ENCODE measurements around the gene LRCH3.

Gene LRCH3

DNA sequence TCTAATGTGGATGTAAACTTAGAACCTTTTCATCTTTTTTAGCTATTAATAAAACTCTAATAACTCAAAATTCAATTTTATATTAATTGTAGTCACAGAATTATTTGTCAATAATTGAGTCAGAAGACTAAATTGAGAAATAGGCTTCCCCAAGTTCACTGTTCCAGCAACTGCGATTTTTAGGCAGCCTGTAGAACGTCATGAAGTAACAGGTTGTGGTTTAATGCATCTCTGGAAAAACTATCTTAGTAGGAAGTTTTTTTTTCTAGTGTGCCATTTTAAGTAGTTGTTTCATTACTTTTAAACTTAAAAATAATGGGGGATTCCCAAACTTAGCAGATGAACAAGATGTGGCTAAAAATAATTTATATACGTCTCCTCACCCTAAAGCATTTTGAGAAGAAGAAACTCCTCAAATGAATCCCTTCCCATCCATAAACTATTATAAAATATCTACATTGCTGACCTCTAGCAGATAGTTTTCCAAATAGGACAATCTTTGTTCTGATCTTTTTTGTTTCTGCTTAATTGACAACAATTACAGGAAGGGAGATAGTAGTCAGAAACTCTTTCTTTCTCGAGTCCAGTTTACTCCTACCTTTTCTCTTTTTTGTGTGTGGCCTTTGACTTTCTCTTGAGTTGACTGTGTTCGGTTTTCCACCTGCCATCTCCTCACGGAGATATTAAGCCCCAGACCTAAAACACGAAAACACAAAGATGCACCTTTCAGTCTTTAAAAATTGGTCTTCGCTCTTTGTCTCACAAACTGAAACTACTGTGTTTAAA lies 43.1 kb downstream of the LRCH3 start:
- no peak for DNase-seq (ENCODE audit: low read depth)

DNA sequence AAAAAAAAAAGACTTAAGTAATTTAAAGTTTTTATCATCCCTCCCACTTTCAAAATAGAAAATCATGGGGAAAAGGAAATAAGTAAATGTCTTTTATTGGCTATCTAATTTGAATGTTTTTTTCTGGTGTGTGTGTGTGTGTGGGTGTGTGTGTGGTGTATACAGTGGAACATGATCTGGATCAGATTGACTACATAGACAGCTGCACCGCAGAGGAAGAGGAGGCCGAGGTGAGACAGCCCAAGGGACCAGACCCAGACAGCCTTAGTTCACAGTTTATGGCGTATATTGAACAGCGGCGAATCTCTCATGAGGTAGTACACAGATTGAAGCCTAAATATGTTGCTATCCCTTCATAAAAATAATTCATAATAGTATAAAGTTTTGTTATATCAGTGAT lies 44.5 kb downstream of the LRCH3 start:
- no peak for DNase-seq (ENCODE audit: low read depth)

DNA sequence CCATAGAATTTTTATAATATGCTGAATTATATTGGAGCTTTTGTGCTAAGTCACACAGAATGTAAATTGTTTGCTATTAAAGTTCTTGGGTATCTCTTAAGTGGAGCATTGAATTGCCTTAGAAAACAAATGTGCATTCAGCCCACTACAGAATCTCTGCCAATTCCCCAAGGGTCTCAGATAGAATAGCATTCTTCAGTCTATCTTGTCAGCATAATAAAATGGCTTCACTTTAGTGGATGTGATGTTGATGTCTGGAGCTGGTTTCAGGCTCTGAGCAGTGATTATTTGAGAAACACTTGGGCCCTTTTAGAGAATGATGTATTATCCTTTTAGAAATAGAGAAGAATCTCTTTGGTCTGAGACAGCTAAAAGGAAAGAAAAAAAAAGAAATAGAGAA lies 45.2 kb downstream of the LRCH3 start:
- no peak for DNase-seq (ENCODE audit: low read depth)

DNA sequence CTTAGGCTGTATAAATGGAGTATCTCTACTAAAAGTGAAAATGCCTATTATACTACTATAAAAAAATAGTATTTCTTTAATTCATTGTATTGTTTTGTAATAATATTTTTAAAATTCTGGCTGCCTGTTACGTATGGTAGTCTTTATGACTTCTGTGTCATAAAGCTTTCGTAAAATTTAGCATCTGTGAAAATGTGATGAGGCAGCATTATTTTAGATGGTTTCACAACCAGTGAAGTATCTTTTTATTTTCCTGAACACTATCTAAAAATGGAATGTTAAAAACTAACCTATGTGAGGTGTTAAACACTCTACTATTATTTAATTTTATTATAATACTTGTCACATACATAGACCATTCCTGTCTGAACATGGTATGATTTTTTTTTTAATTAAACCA lies 46.2 kb downstream of the LRCH3 start:
- DNase-seq (ENCODE audit: low read depth), result no peak

DNA sequence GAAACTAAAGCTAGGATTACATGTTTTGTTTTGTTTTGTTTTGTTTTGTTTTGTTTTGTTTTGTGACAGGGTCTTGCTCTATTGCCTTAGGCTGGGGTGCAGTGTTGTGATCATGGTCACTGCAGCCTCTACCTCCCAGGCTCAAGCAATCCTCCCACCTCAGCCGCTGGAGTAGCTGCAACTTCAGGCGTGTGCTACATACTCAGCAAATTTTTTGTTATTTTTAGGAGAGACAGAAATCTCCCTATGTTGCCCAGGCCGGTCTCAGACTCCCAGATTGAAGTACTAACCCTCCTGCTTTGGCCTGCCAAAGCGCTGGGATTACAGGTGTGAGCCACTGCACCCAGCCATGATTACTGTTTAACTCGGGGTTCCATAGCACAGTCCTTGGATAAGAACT lies 50.7 kb downstream of the LRCH3 start:
- DNase-seq (ENCODE audit: low read depth), result no peak

DNA sequence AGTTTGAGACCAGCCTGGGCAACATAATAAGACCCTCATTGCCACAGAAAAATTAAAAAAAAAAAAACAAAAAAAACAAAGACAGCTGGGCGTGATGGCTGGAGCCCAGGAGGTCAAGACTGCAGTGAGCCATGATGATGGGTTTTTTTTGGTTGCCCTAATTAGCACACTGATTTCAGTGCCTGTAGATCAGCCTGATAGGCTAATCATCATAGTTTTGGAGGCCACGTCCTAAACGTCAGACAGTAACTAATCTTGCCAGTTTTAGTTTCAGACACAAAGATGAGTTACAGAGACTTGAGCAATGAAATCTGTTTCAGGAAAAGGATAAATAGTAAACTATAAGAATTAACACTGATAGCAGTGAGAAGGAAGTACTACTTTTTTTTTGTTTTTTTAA lies 55.4 kb downstream of the LRCH3 start:
- DNase-seq (ENCODE audit: low read depth), result no peak

DNA sequence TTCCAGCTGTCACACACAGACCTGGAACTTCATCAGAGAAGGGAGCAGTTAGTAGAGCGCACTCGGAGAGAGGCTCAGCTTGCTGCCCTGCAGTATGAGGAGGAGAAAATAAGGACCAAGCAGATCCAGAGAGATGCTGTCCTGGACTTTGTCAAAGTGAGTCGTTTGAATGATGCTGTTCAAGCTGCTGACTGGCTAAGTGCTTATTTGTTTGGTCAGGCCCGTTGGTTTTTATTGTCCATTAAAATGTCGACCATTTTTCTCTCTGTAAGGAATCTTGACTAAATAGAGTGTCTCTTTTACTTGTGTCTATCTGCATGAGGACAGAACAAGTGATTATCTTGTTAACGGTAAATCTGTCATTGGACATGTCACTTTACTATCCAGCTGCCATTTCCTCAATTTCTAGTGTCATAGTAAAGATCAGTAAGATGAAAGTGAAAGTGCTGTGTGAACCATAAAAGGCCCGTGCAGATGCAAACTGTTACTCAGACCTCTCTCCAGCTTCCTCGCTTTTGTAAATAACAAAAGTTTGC lies 56.9 kb downstream of the LRCH3 start:
- peak; percentile 23 for DNase-seq (ENCODE audit: low read depth)

DNA sequence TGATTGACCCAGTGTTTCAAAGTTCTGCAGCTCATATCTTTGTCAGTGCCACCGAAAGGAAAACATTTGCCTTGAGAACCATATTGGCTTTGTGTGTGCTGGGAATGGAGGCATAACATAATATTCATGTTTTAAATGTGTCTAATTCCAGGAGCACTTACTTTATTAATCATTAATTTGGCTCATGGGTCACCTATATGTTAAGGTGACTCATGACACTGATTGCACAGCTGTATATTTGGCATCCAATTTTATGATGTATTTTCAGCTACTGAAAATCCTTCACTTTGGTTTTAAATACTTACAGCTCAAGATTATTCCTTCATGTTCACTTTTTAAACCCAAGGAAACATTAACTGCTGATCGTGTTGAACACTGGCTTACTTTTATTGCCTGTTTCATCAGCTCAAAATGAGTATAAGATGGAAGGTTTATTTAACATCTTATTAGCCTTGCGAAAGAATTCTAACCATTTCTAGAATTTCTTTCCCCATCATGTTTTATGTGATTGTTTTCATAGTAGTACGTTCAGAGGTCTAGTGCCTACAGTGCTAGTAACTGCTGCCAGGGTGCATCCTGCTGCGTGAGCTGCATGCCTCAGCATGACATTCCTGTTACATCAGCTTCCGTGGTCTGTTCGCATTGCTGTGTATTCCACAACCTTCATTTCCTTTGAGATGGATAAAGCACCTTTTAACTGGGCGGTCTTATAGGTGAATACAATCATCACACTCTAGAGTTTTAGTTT lies 63.7 kb downstream of the LRCH3 start:
- DNase-seq (ENCODE audit: low read depth), result peak; percentile 67

DNA sequence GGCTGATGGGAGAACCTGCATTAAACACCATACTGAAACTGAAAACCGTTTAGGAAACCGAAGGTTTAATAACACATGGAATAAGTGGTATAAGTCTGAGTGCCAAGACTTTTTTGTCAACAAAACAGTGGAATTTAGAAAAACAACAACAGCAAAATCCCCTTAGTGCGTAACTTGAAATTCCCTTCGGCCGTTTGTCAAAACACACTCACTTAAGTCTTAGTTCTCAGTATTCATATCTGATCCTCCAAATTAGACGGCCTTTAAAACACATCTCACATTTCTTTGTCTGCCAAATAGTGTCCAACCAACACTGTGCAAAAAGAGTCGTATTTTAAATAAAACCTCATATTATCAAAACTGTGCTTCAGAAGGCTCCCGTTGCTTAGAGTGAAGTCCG lies 64.5 kb downstream of the LRCH3 start:
- DNase-seq (ENCODE audit: low read depth), result no peak

DNA sequence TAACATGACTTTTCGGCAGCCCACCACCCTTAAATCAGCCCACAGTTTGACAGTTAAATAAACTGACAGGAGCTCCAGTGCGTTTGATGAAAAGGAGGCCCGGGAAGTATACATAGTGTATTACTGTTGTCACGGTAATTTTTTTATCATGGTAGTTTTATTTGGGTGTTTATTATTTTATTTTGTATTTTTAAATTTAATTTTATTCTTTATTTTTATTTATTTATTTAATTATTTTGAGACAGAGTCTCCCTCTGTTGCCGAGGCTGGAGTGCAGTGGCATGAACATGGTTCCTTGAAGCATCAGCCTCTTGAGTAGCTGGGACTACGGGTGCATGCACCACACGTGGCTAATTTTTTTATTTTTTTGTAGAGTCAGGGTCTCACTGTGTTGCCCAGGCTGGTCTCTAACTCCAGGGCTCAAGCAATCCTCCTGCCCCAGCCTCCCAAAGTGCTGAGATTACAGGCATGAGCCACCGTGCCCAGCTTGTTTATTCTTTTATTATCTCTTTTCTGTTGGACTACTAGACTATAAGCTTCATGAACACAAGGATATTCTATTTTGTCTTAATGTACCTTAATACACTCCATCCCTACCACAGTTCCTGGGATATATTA lies 65.3 kb downstream of the LRCH3 start:
- DNase-seq (ENCODE audit: low read depth), result no peak

DNA sequence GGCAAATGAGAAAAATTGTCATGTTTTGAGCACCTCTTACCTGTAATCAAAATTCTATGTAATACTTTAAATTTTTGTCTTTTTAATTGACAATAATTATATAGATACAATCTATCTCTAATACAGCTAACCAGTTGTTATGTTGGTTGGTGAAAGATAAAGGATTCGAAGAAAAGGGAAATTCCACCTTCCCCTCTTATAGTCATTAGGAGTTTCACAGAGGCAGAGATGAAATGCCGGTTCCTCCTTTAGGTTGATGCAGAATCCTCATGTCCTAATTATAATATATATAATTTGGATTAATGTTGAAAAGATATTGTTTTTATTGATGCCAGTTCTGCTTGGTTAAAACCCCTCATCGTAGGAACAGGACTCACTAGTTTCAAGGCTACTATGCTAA lies 67.1 kb downstream of the LRCH3 start:
- DNase-seq (ENCODE audit: low read depth), result no peak

DNA sequence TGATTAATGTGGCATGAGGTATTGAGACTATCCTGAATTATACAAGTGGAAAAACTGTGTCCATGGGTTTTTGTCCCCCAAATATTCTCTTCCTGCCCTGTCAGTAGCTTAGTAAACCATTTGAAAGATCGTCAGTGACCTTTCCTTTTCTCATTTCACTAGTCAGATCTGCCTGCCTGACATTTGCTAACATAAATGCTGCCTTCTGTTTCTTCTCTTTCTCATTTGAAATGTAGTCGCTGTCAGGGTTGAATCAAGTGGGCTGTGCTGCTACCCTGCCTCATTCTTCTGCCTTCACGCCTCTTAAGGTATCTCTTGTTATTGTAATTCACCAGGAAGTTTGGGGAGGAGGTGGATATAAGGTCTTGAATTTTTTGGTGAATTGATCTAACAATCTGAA lies 67.5 kb downstream of the LRCH3 start:
- no peak for DNase-seq (ENCODE audit: low read depth)

DNA sequence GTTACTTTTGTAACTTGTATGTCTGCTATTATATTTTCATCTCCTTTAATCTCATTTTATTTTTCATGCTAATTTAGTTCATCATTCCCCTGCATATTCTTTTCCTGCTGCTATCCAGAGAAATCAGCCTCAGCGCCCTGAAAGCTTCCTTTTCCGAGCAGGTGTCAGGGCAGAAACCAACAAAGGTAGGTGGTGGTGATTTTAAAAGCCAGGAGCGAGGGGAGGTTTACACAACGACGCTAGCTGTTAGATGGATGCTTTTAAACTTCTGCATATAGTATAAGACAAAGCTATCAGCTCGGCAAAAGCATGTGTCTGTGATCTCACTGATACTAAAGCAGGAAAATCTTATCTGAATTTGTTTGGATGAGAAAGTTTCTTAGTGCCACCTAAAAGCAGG lies 75.0 kb downstream of the LRCH3 start:
- no peak for DNase-seq (ENCODE audit: low read depth)

DNA sequence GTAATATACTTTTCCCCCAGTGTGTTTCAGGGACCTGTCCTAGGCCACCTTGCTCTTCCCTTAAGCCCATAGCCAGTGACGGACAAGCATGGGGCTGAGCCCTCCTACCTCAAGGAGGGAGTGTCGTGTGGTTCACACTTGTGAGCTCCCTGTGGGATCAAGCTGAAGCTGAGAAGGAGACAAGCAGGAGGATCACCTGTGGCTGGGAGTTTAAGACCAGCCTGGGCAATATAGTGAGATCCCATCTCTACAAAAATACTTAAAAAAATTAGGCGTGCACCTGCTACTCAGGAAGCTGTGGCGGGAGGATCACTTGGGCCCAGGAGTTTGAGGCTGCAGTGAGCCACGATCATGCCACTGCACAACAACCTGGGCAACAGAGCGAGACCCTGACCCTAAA lies 82.3 kb downstream of the LRCH3 start:
- DNase-seq (ENCODE audit: low read depth), result no peak

DNA sequence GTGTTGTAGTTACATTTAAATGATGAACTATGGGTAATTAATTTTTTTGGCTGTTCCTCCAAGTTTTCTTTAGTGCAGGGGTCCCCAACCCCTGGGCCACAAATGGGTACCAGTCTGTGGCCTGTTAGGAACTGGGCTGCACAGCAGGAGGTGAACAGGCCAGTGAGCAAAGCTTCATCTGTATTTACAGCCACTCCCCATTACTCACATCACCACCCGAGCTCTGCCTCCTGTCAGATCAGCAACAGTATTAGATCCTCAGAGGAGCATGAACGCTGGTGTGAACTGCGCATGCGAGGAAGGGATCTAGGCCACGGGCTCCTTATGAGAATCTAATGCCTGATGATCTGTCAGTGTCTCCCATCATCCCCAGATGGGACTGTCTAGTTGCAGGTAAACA lies 83.0 kb downstream of the LRCH3 start:
- no peak for DNase-seq (ENCODE audit: low read depth)

DNA sequence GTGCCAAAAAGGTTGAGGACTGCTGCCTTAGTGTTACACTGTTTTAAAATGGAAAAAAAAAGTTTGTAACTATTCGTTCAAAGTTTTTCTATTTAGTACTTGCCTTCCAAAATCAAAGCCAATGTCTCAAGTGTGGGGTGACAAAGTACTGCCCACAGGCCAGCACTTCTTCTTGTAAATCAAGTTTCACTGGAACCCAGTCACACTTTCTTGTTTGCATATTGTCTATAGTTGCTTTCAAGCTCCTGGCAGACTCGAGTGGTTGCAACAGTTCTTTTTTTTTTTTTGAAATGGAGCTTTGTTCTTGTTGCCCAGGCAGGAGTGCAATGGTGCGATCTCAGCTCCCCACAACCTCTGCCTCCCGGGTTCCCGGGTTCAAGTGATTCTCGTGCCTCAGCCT lies 83.6 kb downstream of the LRCH3 start:
- DNase-seq (ENCODE audit: low read depth), result no peak

DNA sequence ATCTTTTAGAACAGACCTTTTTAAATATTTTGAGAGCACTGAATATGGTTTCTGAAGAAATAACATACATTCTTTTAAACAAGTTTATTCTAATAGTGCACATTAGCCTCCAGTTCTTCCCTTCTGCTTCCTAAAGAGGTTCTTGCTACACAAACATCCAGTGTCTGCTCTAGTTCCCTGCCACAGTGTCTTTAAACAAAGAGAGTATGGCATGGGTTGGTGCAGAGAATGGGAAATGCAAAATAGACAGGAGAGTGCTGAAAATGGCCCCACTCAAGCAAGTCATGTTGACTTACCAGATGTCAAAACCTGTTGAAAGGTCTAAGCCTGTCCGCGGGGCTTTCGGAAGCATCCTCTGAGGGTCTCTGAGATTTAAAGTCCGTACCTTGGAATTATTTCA lies 86.8 kb downstream of the LRCH3 start:
- DNase-seq (ENCODE audit: low read depth), result no peak

DNA sequence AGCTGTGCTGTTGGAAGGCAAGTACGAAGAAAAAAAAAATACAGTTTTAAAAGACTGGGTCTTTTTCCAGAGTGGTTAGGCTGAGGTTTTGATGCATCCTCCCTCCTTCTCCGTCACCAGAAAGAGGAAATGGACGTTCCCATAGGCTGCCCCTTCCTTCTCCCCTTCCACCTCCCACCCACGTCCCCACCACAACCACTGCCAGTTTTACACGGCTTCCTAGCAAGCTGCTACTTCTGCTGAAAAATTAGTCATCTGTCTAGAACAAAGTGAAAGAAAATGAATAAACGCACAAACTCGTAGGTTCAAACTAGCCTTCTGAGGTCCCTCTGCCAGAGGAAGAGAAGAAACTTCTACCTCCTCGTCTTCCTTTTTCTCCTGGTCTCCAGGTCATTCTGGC lies 87.4 kb downstream of the LRCH3 start:
- DNase-seq (ENCODE audit: low read depth), result peak; percentile 62

DNA sequence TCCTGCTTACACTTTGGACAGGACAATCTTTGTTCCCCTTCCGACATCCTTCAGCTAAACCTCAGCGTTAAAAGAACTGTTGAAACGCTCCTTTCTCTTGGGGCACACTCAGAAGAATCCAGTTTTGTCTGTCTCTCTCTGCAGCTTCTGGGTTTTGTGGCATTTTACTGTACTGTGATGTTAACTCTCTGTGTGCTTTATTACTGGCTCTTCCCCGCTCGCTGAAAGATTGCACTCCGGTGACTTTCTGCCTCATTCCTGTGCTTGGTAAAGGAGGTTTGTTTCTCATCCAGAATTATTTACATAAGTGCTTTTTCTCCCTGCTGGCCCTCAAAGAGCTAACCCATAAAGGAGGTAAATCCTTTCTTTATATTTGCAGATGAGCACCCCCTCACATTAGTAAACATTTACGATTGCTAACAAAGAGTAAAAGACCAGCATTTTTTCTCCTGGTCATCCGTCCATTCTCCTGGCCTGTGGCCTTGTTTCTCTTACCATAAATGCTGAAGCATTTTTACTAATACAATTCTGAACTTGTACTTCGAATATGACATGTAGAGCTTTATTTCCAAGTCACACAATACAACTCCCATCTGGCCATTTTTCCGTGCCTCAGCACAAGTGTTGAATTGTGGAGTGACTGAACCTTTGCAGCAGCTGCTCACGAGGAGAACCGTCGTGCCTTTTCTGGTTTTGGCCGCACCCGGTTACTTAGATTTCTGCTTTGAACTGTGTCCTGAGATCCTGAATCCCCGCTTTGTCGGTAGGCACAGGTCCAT lies 89.6 kb downstream of the LRCH3 start:
- no peak for DNase-seq (ENCODE audit: low read depth)

DNA sequence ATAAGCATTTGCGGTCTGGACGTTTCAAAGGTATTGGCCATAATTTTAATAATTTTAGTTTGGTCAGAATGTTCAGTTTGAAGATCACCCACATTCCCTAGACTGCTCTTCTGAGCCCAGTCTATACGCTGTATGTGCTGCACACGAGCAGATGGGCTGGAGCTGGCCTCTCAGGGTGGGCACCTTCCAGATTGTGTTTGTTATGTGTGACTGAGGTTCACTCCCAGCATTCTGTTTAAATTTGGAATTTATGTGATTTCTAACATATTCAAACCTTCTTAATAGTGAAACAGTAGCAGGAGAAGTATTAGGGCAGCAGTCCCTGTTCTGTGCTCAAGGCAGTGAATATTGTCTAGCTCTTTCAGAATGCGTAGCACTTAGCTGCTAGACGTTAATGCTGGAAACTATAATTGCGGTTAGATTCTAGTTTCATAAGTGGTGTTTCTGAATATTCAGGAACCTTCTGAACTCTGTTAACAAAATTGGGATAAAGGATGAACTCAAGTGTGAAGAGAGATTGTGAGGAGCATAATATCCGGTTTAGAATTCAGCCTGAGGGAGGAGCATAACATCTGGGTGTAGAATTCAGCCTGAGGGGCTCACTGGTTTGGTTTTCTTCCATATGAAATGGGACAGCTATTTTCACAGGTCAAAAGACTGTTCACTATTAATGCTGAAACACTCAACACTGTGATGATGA lies 90.4 kb downstream of the LRCH3 start:
- DNase-seq (ENCODE audit: low read depth), result no peak

DNA sequence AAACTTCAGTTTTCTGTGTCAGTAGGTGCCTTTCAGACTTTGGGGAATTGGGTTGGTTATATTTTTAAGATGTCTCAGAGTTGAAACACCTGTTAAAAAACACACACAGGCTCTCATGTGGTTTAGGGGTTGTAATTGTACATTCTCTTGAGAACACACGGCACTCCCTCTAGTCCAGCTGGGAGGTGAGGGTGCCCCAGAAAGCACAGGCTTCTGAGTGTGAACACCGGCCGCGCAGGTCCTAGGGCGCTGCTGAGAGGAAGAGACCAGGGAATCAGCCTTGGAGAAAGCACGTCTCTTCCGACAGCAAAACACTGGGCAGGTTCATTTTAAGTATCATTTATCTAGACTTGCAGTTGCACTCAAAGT lies 90.9 kb downstream of the LRCH3 start:
- no peak for DNase-seq (ENCODE audit: low read depth)

DNA sequence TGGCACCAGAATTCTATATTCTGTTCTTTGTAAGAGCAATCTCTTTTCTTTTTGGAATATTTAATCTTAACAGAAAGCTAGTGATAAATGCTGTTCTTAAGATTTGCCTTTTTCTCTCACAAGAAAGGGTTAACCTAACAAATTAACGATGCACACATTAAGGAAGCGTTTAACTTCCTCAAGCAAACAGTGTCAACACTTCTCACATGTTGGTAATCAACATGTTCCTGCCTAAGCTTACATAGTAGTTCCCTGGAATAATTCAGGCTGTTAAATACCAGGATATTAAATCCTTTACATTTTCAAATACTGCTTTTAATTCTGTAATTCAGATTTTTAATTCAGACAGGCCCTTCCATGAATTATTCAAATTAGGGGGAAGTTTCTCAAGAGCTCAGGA lies 91.5 kb downstream of the LRCH3 start:
- no peak for DNase-seq (ENCODE audit: low read depth)

All from stromal cell of bone marrow (primary cell).